ENCODE results near the gene TTLL11. TPM values are rescaled to one million over a fixed set of nuclear protein-coding genes. Genes with fewer than 3 reads are reported as not detected.

The TTLL11 gene
- total and polyA plus RNA-seq, 2 experiments from 2014 or later: 0.57 to 1.4 TPM

- H2AFZ ChIP-seq: no peak overlapping the region
- no peaks in the 10 kb centered on the region; the same call in 1 of the 2 replicates for H3K9me2 ChIP-seq (ENCODE audit: insufficient read depth)
- no peaks in the 10 kb centered on the region for H3K9me3 Mint-ChIP-seq
- H3F3A ChIP-seq (replicated peaks; ENCODE audit: low read depth): no peaks in the 10 kb centered on the region
- H3K27me3 ChIP-seq (ENCODE audit: insufficient read depth): no peaks in the 10 kb centered on the region
- H3K79me2 ChIP-seq (replicated peaks; ENCODE audit: insufficient read depth): no peaks in the 10 kb centered on the region
- no peak overlapping the region for H3K27ac Mint-ChIP-seq
- peaks cover 13% of the 10 kb centered on the region for H3K4me1 ChIP-seq (ENCODE audit: insufficient read depth)
- no peaks in the 10 kb centered on the region for H4K20me1 ChIP-seq (replicated peaks; ENCODE audit: insufficient read depth)
- H3K4me3 Mint-ChIP-seq: no peak overlapping the region
- no peak overlapping the region for H3K27ac ChIP-seq (ENCODE audit: low read depth)
- H3K27me3 Mint-ChIP-seq (ENCODE audit: insufficient read depth, low read depth, poor library complexity): peaks cover 6% of the 10 kb centered on the region
- DNase-seq (ENCODE audit: low spot score) (no peak), ATAC-seq (peak; percentile 66)
- H3K4me1 Mint-ChIP-seq: peaks cover 18% of the 10 kb centered on the region
- TF ChIP-seq POLR2AphosphoS5 (IDR thresholded peaks at IDR 0.05; ENCODE audit: low read depth) (no peak), ZNF462 (CRISPR knock-in tag; IDR thresholded peaks at IDR 0.05) (no peak), JUNB (IDR thresholded peaks at IDR 0.05; ENCODE audit: unreplicated experiment) (no peak), NANOG (IDR thresholded peaks at IDR 0.05; ENCODE audit: borderline replicate concordance) (no peak)
- TF ChIP-seq, protein P1, sequence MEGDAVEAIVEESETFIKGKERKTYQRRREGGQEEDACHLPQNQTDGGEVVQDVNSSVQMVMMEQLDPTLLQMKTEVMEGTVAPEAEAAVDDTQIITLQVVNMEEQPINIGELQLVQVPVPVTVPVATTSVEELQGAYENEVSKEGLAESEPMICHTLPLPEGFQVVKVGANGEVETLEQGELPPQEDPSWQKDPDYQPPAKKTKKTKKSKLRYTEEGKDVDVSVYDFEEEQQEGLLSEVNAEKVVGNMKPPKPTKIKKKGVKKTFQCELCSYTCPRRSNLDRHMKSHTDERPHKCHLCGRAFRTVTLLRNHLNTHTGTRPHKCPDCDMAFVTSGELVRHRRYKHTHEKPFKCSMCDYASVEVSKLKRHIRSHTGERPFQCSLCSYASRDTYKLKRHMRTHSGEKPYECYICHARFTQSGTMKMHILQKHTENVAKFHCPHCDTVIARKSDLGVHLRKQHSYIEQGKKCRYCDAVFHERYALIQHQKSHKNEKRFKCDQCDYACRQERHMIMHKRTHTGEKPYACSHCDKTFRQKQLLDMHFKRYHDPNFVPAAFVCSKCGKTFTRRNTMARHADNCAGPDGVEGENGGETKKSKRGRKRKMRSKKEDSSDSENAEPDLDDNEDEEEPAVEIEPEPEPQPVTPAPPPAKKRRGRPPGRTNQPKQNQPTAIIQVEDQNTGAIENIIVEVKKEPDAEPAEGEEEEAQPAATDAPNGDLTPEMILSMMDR (conservative IDR thresholded peaks at IDR 0.05; ENCODE audit: low read depth in 2 of 2): no peak
- TF ChIP-seq, protein P2, sequence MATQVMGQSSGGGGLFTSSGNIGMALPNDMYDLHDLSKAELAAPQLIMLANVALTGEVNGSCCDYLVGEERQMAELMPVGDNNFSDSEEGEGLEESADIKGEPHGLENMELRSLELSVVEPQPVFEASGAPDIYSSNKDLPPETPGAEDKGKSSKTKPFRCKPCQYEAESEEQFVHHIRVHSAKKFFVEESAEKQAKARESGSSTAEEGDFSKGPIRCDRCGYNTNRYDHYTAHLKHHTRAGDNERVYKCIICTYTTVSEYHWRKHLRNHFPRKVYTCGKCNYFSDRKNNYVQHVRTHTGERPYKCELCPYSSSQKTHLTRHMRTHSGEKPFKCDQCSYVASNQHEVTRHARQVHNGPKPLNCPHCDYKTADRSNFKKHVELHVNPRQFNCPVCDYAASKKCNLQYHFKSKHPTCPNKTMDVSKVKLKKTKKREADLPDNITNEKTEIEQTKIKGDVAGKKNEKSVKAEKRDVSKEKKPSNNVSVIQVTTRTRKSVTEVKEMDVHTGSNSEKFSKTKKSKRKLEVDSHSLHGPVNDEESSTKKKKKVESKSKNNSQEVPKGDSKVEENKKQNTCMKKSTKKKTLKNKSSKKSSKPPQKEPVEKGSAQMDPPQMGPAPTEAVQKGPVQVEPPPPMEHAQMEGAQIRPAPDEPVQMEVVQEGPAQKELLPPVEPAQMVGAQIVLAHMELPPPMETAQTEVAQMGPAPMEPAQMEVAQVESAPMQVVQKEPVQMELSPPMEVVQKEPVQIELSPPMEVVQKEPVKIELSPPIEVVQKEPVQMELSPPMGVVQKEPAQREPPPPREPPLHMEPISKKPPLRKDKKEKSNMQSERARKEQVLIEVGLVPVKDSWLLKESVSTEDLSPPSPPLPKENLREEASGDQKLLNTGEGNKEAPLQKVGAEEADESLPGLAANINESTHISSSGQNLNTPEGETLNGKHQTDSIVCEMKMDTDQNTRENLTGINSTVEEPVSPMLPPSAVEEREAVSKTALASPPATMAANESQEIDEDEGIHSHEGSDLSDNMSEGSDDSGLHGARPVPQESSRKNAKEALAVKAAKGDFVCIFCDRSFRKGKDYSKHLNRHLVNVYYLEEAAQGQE (IDR thresholded peaks at IDR 0.05; ENCODE audit: unreplicated experiment): no peak
- TF ChIP-seq, protein P3, sequence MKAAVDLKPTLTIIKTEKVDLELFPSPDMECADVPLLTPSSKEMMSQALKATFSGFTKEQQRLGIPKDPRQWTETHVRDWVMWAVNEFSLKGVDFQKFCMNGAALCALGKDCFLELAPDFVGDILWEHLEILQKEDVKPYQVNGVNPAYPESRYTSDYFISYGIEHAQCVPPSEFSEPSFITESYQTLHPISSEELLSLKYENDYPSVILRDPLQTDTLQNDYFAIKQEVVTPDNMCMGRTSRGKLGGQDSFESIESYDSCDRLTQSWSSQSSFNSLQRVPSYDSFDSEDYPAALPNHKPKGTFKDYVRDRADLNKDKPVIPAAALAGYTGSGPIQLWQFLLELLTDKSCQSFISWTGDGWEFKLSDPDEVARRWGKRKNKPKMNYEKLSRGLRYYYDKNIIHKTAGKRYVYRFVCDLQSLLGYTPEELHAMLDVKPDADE (IDR thresholded peaks at IDR 0.05): no peak
- no peak overlapping the region for H3K4me2 ChIP-seq
- H3K36me3 Mint-ChIP-seq (ENCODE audit: low read depth): no peaks in the 10 kb centered on the region
- H3K36me3 ChIP-seq (ENCODE audit: insufficient read depth): no peaks in the 10 kb centered on the region
- H3K4me3 ChIP-seq: no peak overlapping the region
These were observed 145.3 kb downstream of the TTLL11 start for GRCh38 chr9:121947775-121948174.
